A549 (cell line): ENCODE measurements around the gene UBASH3B. TPM values are rescaled to one million over a fixed set of nuclear protein-coding genes. Genes with fewer than 3 reads are reported as not detected.
A peak's percentile ranks its signal among the peaks of the same experiment; 100 is the strongest.

Source experiments
- ATAC-seq, 2 experiments: fragments of 200-7000 bp in 1 of 2; fragments of >200 bp in 1 of 2; cut with Nextera tagmentation in 1 of 2; cut with Tn5 transposase in 1 of 2; 3 replicates each; pipeline versions ENCODE4 v1.8.0 to v1.9.1; 2018 to 2020; ENCODE audit warnings: mild to moderate bottlenecking in 1 of 2, moderate library complexity in 1 of 2
- CTCF ChIA-PET: fragments of 300-600 bp; sonication (Branson Sonifier 250); formaldehyde crosslinking; extraction: SDS; loops from one replicate; lab custom pipeline; 2021; ENCODE audit warnings: antibody characterized with exemption, inconsistent platforms; lab: Yijun Ruan, JAX
- POLR2A ChIA-PET: fragments of 350-600 bp; formaldehyde crosslinking; extraction: SDS; loops from one replicate; lab custom pipeline; 2021; ENCODE audit warnings: antibody characterized with exemption, inconsistent platforms; lab: Yijun Ruan, JAX
- DNase-seq, 2 experiments: peaks; one replicate each; pipeline versions ENCODE4 v3.0.0 to v3.0.0-alpha.2; 2011 to 2016; ENCODE audit warnings: low read depth in 1 of 2, low spot score in 1 of 2
- FAIRE-seq: peaks from 2 replicates; lab custom pipeline; 2011; peaks lifted over from hg19 to GRCh38; lab: Jason Lieb, UNC
- H3K27ac ChIP-seq, 2 experiments: fragments of >200 bp; sonication (Bioruptor Twin); formaldehyde crosslinking; 3 replicates each; pipeline ENCODE4 v1.5.1; 2016 to 2017
- H3K4me1 ChIP-seq: fragments of >200 bp; sonication (Bioruptor Twin); formaldehyde crosslinking; 3 replicates; pipeline ENCODE4 v1.6.1; 2016
- H3K4me2 ChIP-seq: fragments of >200 bp; sonication (Bioruptor Twin); formaldehyde crosslinking; 3 replicates; pipeline ENCODE4 v1.6.1; 2016
- H3K4me3 ChIP-seq: fragments of >200 bp; sonication (Bioruptor Twin); formaldehyde crosslinking; 3 replicates; pipeline ENCODE4 v1.5.1; 2016
- H3K9me3 ChIP-seq: fragments of >200 bp; sonication (Bioruptor Twin); formaldehyde crosslinking; 3 replicates; pipeline ENCODE4 v1.6.1; 2016
- BHLHE40 ChIP-seq: IDR thresholded peaks from 2 replicates; pipeline ENCODE4 v1.6.1; 2012; ENCODE audit warnings: low read depth, low read length, inconsistent platforms
- CEBPB ChIP-seq, 2 experiments: fragments of >200 bp in 1 of 2; sonication (Bioruptor Twin) in 1 of 2; formaldehyde crosslinking in 1 of 2; IDR thresholded peaks; 2 replicates each; pipeline ENCODE4 v1.6.1; 2012 to 2016
- EHF ChIP-seq: fragments of 250-450 bp; sonication (Bioruptor Pico); IDR thresholded peaks from 2 replicates; pipeline ENCODE4 v1.5.0; 2020; ENCODE audit warnings: mild to moderate bottlenecking
- EHMT2 ChIP-seq: fragments of 200-600 bp; sonication (generic); IDR thresholded peaks from 2 replicates; pipeline ENCODE4 v1.6.1; 2016; ENCODE audit warnings: antibody characterized with exemption, low read depth, mild to moderate bottlenecking, moderate library complexity
- FOSB ChIP-seq: fragments of 250-450 bp; sonication (Bioruptor Pico); IDR thresholded peaks from 2 replicates; pipeline ENCODE4 v1.5.0; 2020; ENCODE audit warnings: mild to moderate bottlenecking, moderate library complexity
- FOXS1 ChIP-seq: fragments of 250-450 bp; sonication (Bioruptor Pico); IDR thresholded peaks from 2 replicates; pipeline ENCODE4 v1.5.0; 2020; ENCODE audit warnings: mild to moderate bottlenecking, moderate library complexity
- HDAC2 ChIP-seq: fragments of 200-600 bp; sonication (generic); IDR thresholded peaks from 2 replicates; pipeline ENCODE4 v1.6.1; 2016
- HEYL ChIP-seq: fragments of 250-450 bp; sonication (Bioruptor Pico); IDR thresholded peaks from 2 replicates; pipeline ENCODE4 v1.8.0; 2021; ENCODE audit warnings: mild to moderate bottlenecking, moderate library complexity
- HOXB13 ChIP-seq: fragments of 250-450 bp; sonication (Bioruptor Pico); IDR thresholded peaks from 2 replicates; pipeline ENCODE4 v1.5.0; 2020; ENCODE audit warnings: low read depth, mild to moderate bottlenecking, moderate library complexity
- HOXB5 ChIP-seq: fragments of 250-450 bp; sonication (Bioruptor Pico); IDR thresholded peaks from 2 replicates; pipeline ENCODE4 v1.5.0; 2020; ENCODE audit warnings: mild to moderate bottlenecking, moderate library complexity
- JUN ChIP-seq, 2 experiments: fragments of >200 bp; sonication (Bioruptor Twin); formaldehyde crosslinking; IDR thresholded peaks; 2 replicates in 1 of 2; 3 replicates in 1 of 2; pipeline ENCODE4 v1.6.1; 2016 to 2017
- JUNB ChIP-seq: fragments of >200 bp; sonication (Bioruptor Twin); formaldehyde crosslinking; IDR thresholded peaks from 2 replicates; pipeline ENCODE4 v1.6.1; 2016
- KDM1A ChIP-seq: fragments of 200-600 bp; sonication (generic); IDR thresholded peaks from 2 replicates; pipeline ENCODE4 v1.6.1; 2016; ENCODE audit warnings: low read depth, mild to moderate bottlenecking
- NFE2L2 ChIP-seq: fragments of 150-350 bp; conservative IDR thresholded peaks from 2 replicates; pipeline ENCODE4 v1.6.1; 2014; ENCODE audit warnings: low read length
- POLR2AphosphoS2 ChIP-seq: conservative IDR thresholded peaks from 2 replicates; pipeline ENCODE4 v1.6.1; 2012; ENCODE audit warnings: low read length, improper control_type of control experiment, inconsistent platforms
- RARB ChIP-seq: fragments of 250-450 bp; sonication (Bioruptor Pico); IDR thresholded peaks from 2 replicates; pipeline ENCODE4 v1.8.0; 2021; ENCODE audit warnings: mild to moderate bottlenecking, moderate library complexity
- RCOR1 ChIP-seq: fragments of 150-350 bp; IDR thresholded peaks from 2 replicates; pipeline ENCODE4 v1.6.1; 2014; ENCODE audit warnings: antibody characterized with exemption, low read length, low read depth
- SMC3 ChIP-seq: fragments of >200 bp; sonication (Bioruptor Twin); formaldehyde crosslinking; IDR thresholded peaks from 3 replicates; pipeline ENCODE4 v1.6.1; 2018; ENCODE audit warnings: inconsistent platforms
- ZC3H11A ChIP-seq: fragments of 450-650 bp; IDR thresholded peaks from 2 replicates; pipeline ENCODE4 v1.6.1; 2014; ENCODE audit warnings: antibody characterized with exemption, mild to moderate bottlenecking
- ZFP36 ChIP-seq: fragments of 450-650 bp; IDR thresholded peaks from 2 replicates; pipeline ENCODE4 v1.6.1; 2014; ENCODE audit warnings: borderline replicate concordance; ENCODE audit not compliant: partially characterized antibody
- ZNF302 ChIP-seq: fragments of 250-450 bp; sonication (Bioruptor Pico); IDR thresholded peaks from 2 replicates; pipeline ENCODE4 v1.9.0; 2021; ENCODE audit warnings: inconsistent platforms, mild to moderate bottlenecking, moderate library complexity
- WGBS: methylation state at CpG from one replicate; pipeline ENCODE4 v1.1.6; 2017; ENCODE audit errors: missing lambda C conversion rate; 5-methylcytosine and 5-hydroxymethylcytosine counted together
- polyA plus RNA-seq, 4 experiments: library from polyadenylated mRNA; depleted of rRNA in 3 of 4; stranded (reverse); fragments of >200 nt; fragmentation: RNase III in 1 of 4; extraction: RNeasy Plus Mini Kit Qiagen cat#74134 plus additional on column Dnase treatment in 1 of 4; gene quantifications; 2 replicates in 3 of 4; 3 replicates in 1 of 4; pipeline ENCODE4 v1.2.3, GENCODE V29; 2011 to 2017
- TF ChIP-seq, protein P1 (sequence below): IDR thresholded peaks from 2 replicates; pipeline ENCODE4 v1.6.1; 2012; ENCODE audit warnings: low read depth, borderline replicate concordance
- TF ChIP-seq, protein P2 (sequence below): IDR thresholded peaks from 2 replicates; pipeline ENCODE4 v1.6.1; 2012
- TF ChIP-seq, protein P3 (sequence below): fragments of >200 bp; sonication (Bioruptor Twin); formaldehyde crosslinking; IDR thresholded peaks from 2 replicates; pipeline ENCODE4 v1.6.1; 2016
- TF ChIP-seq, protein P4 (sequence below): fragments of 450-650 bp; IDR thresholded peaks from 2 replicates; pipeline ENCODE4 v1.6.1; 2014; ENCODE audit warnings: antibody characterized with exemption
- TF ChIP-seq, protein P5 (sequence below): fragments of >200 bp; sonication (Bioruptor Twin); formaldehyde crosslinking; IDR thresholded peaks from 3 replicates; pipeline ENCODE4 v1.5.1; 2016

Gene UBASH3B
- polyA plus RNA-seq, 2 of the 4 experiments (the other 2 are of a cell fraction) = 33.4 to 43.0 TPM

DNA sequence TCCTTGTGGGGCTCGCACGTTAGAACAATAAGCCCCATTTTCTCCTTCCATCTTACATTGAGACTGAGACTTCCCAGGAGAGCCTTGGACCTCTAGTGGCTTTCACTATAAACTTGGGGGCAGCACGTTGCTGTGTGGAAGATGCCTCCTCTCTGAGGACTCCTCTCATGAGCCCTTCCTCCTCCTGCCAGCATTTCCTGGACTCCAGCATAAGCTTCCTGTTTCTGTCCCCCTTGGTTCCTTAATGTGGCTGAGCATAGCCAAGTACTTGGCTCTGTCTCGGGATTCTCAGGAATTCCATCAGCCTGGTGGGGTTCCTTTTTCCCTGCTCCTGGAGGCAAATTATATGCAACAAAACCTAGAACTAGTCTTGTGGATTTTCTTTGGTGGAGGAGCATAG, 38.8 kb upstream of the UBASH3B start:
- no peak overlapping the region for H3K4me3 ChIP-seq
- H3K4me2 ChIP-seq = no peak overlapping the region
- 71% methylated on average over 4 of the region's 4 CpGs for WGBS
- H3K4me1 ChIP-seq = peaks cover 7% of the 10 kb centered on the region; the same call in 1 of the 3 replicates
- no peak overlapping the region for H3K27ac ChIP-seq
- ChIA-PET CTCF (interaction anchor here (1.2 to 5.8 kb wide), 2 partner anchors 12 to 36 kb away, joined by 3 to 33 read pairs; no protein-coding TSS in a partner anchor), POLR2A (no interaction called here)
- ATAC-seq (peak; percentile 38 to 43; a peak in 2 of 6 replicates), DNase-seq (no peak), FAIRE-seq (no peak)
- TF ChIP-seq NFE2L2 = no peak
- no peak for TF ChIP-seq RCOR1
- no peak for TF ChIP-seq HOXB13 (CRISPR knock-in tag)
- TF ChIP-seq SMC3 = no peak
- TF ChIP-seq HDAC2 = no peak
- TF ChIP-seq HEYL = no peak
- no peak for TF ChIP-seq CEBPB (IDR thresholded peaks at IDR 0.05)
- TF ChIP-seq RARB (CRISPR knock-in tag) = no peak
- TF ChIP-seq, protein P1, sequence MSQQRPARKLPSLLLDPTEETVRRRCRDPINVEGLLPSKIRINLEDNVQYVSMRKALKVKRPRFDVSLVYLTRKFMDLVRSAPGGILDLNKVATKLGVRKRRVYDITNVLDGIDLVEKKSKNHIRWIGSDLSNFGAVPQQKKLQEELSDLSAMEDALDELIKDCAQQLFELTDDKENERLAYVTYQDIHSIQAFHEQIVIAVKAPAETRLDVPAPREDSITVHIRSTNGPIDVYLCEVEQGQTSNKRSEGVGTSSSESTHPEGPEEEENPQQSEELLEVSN = no peak
- no peak for TF ChIP-seq FOXS1 (CRISPR knock-in tag)
- TF ChIP-seq POLR2AphosphoS2 = no peak
- no peak for TF ChIP-seq JUN (IDR thresholded peaks at IDR 0.05)
- no peak for TF ChIP-seq FOSB (CRISPR knock-in tag)
- no peak for TF ChIP-seq JUNB
- TF ChIP-seq KDM1A = no peak
- TF ChIP-seq ZC3H11A = no peak
- no peak for TF ChIP-seq BHLHE40
- peaks cover 4% of the 10 kb centered on the region; the same call in 1 of the 3 replicates for H3K9me3 ChIP-seq

DNA sequence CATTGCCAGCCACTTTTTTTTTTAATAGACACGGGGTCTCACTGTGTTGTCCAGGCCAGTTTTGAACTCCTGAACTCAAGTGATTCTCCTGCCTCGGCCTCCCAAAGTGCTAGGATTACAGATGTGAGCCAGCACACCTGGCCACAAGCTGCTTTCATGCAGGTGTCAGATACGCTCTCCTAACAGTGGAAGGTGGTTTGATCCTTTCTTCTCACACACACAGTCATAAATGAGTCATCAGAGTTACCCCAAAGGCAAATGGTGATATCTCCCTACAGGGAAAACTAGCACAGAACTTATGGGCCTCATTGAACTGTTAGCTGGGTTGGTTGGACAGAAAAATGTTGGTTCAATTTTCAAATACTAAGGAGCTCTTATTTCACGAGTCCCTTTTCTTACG, 38.2 kb upstream of the UBASH3B start:
- POLR2A ChIA-PET = no interaction called here
- no peak for DNase-seq
- H3K9me3 ChIP-seq = peaks cover 4% of the 10 kb centered on the region; the same call in 1 of the 3 replicates
- TF ChIP-seq HDAC2 (no peak), ZFP36 (no peak)
- TF ChIP-seq, all 56 proteins: peak for 0
- FAIRE-seq = no peak
- H3K27ac ChIP-seq = no peak overlapping the region
- H3K4me2 ChIP-seq = no peak overlapping the region
- peak in 1 of 2 experiments; percentile 59; a peak in 1 of 6 replicates for ATAC-seq
- WGBS = 91% methylated on average over 5 of the region's 5 CpGs
- no peak overlapping the region for H3K4me3 ChIP-seq
- CTCF ChIA-PET = interaction anchor here (1.2 to 5.8 kb wide), 2 partner anchors 12 to 37 kb away, joined by 3 to 33 read pairs; no protein-coding TSS in a partner anchor
- peaks cover 7% of the 10 kb centered on the region; the same call in 1 of the 3 replicates for H3K4me1 ChIP-seq

DNA sequence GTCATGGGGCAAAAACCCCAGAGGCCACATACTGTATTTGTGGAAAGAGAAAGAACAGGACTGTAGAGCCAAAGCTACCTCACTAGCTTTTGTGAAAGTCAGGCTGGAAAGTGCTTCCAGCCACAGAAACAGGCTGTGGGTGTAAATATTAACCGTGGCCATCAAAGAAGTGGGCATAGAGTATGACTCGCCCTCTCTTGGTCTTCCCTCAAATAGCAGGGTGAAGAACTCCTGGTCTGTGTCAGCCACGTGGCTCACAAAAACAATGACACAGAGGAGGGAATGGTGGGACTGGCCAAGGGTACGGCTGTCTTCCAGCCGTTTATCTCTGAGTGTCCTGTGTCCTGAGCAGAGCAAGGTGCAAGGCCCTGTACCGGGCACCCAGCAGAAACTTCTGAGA, 37.6 kb upstream of the UBASH3B start:
- ChIA-PET CTCF (interaction anchor here (1.2 to 5.8 kb wide), 2 partner anchors 11 to 163 kb away, joined by 3 to 33 read pairs; no protein-coding TSS in a partner anchor), POLR2A (no interaction called here)
- no peak for FAIRE-seq
- 46% methylated on average over 6 of the region's 6 CpGs for WGBS
- peaks cover 4% of the 10 kb centered on the region; the same call in 1 of the 3 replicates for H3K9me3 ChIP-seq
- TF ChIP-seq ZC3H11A = no peak
- TF ChIP-seq, protein P2, sequence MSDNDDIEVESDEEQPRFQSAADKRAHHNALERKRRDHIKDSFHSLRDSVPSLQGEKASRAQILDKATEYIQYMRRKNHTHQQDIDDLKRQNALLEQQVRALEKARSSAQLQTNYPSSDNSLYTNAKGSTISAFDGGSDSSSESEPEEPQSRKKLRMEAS = peak; percentile 36; the same call in 1 of the 2 replicates
- H3K4me2 ChIP-seq = no peak overlapping the region
- H3K27ac ChIP-seq = no peak overlapping the region
- H3K4me3 ChIP-seq = no peak overlapping the region
- H3K4me1 ChIP-seq = peaks cover 7% of the 10 kb centered on the region; the same call in 1 of the 3 replicates
- peak; percentile 50 to 80; a peak in 4 of 6 replicates for ATAC-seq
- DNase-seq = no peak

DNA sequence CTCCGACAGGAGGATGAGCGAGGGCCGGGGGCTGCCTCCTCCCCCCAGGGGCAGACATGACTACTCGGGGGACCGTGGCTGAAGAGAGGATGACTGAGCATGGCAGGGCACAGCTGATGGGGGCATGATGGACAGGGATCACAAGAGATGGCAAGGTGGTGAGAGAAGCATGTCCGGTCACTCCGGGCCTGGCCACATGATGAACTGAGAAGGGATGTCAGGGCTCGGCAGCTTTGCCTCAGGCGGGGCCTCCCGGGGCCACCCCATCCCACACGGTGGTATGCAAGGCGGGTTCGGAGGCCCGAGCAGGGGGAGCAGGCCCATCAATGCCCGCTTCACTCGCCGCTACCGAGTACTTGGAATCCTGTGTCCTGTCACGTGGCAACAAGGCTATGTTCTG, 36.6 kb upstream of the UBASH3B start:
- no peak for ATAC-seq
- CTCF ChIA-PET = interaction anchor here (1.2 to 5.8 kb wide), 4 partner anchors 10 to 235 kb away, joined by 3 to 33 read pairs (median 4); no protein-coding TSS in a partner anchor
- Histone ChIP-seq H3K27ac (no peak overlapping the region), H3K4me1 (peaks cover 7% of the 10 kb centered on the region; the same call in 1 of the 3 replicates), H3K4me3 (no peak overlapping the region), H3K4me2 (no peak overlapping the region), H3K9me3 (peaks cover 4% of the 10 kb centered on the region; the same call in 1 of the 3 replicates)
- FAIRE-seq = no peak
- WGBS = 80% methylated on average over 9 of the region's 19 CpGs
- DNase-seq = no peak
- TF ChIP-seq, protein P3, sequence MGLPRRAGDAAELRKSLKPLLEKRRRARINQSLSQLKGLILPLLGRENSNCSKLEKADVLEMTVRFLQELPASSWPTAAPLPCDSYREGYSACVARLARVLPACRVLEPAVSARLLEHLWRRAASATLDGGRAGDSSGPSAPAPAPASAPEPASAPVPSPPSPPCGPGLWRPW = no peak
- TF ChIP-seq, protein P4, sequence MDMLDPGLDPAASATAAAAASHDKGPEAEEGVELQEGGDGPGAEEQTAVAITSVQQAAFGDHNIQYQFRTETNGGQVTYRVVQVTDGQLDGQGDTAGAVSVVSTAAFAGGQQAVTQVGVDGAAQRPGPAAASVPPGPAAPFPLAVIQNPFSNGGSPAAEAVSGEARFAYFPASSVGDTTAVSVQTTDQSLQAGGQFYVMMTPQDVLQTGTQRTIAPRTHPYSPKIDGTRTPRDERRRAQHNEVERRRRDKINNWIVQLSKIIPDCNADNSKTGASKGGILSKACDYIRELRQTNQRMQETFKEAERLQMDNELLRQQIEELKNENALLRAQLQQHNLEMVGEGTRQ = no peak
- TF ChIP-seq EHMT2 (no peak), EHF (CRISPR knock-in tag) (no peak), HOXB5 (CRISPR knock-in tag) (no peak), ZNF302 (CRISPR knock-in tag) (no peak)
- TF ChIP-seq, protein P5, sequence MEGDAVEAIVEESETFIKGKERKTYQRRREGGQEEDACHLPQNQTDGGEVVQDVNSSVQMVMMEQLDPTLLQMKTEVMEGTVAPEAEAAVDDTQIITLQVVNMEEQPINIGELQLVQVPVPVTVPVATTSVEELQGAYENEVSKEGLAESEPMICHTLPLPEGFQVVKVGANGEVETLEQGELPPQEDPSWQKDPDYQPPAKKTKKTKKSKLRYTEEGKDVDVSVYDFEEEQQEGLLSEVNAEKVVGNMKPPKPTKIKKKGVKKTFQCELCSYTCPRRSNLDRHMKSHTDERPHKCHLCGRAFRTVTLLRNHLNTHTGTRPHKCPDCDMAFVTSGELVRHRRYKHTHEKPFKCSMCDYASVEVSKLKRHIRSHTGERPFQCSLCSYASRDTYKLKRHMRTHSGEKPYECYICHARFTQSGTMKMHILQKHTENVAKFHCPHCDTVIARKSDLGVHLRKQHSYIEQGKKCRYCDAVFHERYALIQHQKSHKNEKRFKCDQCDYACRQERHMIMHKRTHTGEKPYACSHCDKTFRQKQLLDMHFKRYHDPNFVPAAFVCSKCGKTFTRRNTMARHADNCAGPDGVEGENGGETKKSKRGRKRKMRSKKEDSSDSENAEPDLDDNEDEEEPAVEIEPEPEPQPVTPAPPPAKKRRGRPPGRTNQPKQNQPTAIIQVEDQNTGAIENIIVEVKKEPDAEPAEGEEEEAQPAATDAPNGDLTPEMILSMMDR = no peak
- TF ChIP-seq, all 56 proteins: peak for 0
- POLR2A ChIA-PET = no interaction called here
